NCI-H2227 treated with DMSO at 0.1 percent for 48 hours (cell line): ENCODE data around the gene C4orf33.

Source experiments
- DNase-seq: peaks from one replicate; lab custom pipeline; 2025; lab: John Stamatoyannopoulos, UW

Gene C4orf33

GRCh38 chr4:129129143-129129542, 33.2 kb downstream of the C4orf33 start:
- DNase-seq: no peak

DNA sequence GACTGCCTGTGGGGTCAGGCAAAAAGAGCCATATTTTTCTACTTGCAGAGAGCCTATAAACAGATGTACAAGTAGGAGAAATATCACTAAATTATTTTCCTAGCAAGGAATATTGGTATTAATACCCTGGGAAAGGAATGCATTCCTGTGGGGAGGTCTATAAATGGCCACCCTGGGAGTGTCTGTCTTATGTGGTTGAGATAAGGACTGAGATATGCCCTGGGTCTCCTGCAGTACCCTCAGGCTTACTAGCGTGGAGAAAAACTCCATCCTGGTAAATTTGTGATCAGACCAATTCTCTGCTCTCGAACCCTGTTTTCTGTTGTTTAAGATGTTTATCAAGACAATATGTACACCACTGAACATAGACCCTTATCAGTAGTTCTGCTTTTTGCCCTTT, 35.4 kb downstream of the C4orf33 start:
- no peak for DNase-seq

DNA sequence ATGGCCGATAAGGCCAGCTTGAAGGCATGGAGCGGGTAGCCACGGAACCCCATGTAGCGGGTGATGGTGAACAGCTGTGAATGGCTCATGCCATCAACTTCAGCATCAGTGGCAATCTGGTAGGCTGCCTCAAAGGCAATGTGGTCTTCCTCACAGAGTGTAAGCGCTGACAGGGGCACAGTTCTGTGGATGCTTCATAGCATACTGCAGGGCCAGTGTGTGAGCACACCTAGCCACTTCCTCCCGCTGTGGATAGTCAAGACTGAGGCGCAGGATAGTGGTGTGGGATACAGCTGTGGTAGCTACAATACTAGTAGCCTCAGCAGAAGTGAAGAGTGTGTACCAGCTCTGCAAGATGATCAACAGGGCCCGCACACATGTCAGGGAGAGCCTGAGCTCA, 40.5 kb downstream of the C4orf33 start:
- no peak for DNase-seq

- no peak for DNase-seq
Observed at GRCh38 chr4:129138810-129139496, 43.0 kb downstream of the C4orf33 start.

DNA sequence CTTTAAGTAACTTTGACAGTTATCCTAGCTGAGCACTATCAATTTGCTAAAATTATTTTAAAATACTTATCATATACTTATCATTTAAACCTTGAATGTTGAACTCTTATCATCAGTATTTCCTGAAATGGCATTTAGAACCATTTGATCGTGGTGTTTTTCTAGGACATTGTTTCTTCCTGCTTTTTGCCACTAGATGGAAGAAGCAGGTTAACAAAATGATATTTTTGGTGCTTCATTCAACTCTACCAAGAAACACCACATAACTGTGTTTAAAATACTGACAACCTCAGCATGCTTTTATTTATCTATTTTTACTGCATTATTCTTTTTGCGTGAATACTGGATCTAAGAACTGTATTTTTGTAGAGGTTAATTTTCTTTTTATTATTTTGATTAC, 44.6 kb downstream of the C4orf33 start:
- peak; percentile 15 for DNase-seq

GRCh38 chr4:129143359-129143758, 47.4 kb downstream of the C4orf33 start:
- no peak for DNase-seq

DNA sequence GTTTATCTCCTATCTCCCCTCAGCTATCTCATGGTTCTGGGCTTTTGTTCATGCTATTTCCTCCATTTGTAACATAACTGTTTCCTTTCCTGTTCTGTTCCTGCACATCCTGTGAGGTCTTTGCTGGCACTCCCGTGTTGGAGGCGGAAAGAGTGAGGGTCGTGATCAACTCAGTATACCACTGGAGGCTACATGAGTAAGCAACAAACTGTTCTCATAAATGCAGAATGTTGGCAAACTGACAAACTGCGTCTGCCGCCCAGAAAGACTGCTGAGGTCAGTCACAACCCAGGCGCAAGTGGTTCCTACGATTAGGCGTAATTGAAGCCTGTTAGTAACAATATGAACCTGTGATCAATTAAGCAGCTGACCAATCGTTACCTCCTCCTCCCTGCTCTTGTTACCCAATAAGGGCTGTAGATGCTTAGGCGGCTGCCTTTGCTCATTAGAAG, 48.8 kb downstream of the C4orf33 start:
- peak; percentile 58 for DNase-seq

- peak; percentile 58 for DNase-seq
Observed at GRCh38 chr4:129145222-129145730, 49.3 kb downstream of the C4orf33 start.

DNA sequence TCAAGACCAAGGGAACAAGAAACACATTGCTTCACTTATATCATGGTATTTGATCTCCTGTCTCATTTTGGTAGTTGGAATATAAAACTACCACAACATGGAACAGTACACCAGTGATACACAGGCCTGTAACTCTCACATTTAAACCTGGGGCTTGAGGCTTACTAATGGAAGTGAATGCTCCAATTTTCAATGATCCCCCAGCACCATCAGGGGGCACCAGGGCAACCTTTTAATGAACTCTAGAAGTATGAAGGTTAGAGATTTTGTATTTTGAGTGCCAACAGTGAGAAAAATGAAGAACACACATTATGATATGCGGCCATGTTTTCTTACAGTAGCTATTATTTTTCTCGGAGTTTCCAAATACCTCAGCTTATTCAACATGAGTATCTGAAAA, 50.7 kb downstream of the C4orf33 start:
- no peak for DNase-seq

- no peak for DNase-seq
Observed at GRCh38 chr4:129148892-129149291, 52.9 kb downstream of the C4orf33 start.

DNA sequence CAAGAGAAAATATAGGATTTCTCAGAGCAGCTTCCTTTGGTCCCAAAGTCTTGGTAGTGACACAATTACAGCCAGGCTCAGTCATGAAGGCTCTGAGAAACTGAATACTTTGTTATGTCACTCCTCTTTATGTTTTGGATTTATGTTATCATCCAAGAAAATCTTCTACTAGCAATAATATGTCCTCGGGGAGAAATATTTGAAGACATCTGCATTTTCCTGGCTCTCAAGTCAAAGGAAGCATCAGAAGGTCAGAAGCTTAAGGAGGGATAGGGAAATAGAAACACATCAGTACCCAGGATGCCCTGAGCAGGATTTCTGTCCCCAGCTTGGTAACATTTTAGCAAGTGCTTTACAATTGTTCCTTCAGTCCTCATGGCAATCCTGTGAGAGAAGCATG, 54.0 kb downstream of the C4orf33 start:
- DNase-seq: no peak

DNA sequence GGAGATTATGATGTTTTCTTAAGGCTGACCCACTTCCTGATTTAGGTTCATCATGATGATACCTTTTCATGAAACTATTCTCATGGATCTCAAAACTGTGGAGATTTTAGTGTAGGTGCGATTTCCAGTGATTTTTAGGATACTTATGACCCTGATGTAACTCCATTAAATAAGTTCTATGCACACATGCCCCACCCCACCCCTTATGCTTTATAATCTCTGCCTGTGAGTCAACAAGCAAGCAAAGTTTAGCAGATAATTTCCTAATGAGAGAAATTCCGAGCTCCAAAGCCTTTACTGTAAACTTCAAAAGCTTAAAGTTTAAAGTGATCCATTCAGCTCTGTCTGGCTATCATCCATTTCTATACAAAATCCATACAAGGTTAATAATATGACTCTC, 56.4 kb downstream of the C4orf33 start:
- DNase-seq: no peak

DNA sequence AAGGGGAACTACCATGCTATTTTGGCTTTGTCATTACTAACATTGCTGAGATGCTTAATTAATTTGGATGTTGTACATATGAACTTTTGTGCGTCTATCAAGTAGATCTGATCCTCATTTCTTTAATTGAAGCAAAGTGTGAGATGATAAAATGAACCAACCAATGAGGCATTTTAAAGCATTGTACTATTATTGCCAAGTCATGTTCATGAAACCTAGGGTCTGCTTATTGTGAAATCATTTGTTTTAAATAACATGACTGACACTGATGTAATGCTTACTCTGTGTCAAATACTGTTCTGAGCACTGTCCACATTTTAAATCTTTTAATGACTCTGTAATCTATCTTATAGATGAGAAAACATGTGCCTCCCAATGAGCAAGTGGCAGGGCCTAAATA, 57.7 kb downstream of the C4orf33 start:
- DNase-seq: no peak

GRCh38 chr4:129162450-129162849, 66.5 kb downstream of the C4orf33 start:
- DNase-seq: no peak

DNA sequence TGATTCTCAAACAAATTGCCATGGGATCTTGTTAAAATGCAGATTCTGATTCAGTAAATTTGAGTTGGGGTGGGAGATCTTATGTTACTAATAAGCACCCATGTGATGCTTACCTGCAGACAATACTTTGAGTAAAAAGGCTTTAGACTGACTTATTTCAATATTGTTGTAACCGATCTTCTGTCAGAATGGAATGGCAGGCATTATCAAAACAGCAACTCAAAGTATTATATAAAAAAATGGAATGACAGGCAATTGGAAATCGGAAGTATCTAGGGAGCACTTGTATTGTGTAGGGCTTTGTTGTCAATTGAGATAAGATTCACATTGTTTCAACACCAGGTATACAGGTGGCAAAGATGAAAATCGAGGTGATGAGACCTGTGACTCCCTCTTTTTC, 67.5 kb downstream of the C4orf33 start:
- DNase-seq: no peak

GRCh38 chr4:129164243-129164642, 68.3 kb downstream of the C4orf33 start:
- no peak for DNase-seq
